Measurements from ENCODE around the gene OR6C2. TPM values are rescaled to one million over a fixed set of nuclear protein-coding genes. Genes with fewer than 3 reads are reported as not detected.

OR6C2 gene
- total RNA-seq, 4 donors from 2014 or later = not detected

- TF ChIP-seq, protein P1, sequence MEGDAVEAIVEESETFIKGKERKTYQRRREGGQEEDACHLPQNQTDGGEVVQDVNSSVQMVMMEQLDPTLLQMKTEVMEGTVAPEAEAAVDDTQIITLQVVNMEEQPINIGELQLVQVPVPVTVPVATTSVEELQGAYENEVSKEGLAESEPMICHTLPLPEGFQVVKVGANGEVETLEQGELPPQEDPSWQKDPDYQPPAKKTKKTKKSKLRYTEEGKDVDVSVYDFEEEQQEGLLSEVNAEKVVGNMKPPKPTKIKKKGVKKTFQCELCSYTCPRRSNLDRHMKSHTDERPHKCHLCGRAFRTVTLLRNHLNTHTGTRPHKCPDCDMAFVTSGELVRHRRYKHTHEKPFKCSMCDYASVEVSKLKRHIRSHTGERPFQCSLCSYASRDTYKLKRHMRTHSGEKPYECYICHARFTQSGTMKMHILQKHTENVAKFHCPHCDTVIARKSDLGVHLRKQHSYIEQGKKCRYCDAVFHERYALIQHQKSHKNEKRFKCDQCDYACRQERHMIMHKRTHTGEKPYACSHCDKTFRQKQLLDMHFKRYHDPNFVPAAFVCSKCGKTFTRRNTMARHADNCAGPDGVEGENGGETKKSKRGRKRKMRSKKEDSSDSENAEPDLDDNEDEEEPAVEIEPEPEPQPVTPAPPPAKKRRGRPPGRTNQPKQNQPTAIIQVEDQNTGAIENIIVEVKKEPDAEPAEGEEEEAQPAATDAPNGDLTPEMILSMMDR (IDR thresholded peaks at IDR 0.05) = no peak
- no peak for TF ChIP-seq POLR2A (IDR thresholded peaks at IDR 0.05)
- no peaks in the 10 kb centered on the region for H3K27me3 ChIP-seq
- intact Hi-C loops (cut with DNase I; ENCODE audit: low total_unique reads) = no loop called here
- no peak overlapping the region for H3K4me3 ChIP-seq
- no peaks in the 10 kb centered on the region for H3K4me1 ChIP-seq
- H3K9me3 ChIP-seq = no peaks in the 10 kb centered on the region
- no peak for DNase-seq
- H3K36me3 ChIP-seq = no peaks in the 10 kb centered on the region
- H3K27ac ChIP-seq = no peak overlapping the region
Measured at GRCh38 chr12:55499231-55499630, 55.4 kb downstream of the OR6C2 start.

DNA sequence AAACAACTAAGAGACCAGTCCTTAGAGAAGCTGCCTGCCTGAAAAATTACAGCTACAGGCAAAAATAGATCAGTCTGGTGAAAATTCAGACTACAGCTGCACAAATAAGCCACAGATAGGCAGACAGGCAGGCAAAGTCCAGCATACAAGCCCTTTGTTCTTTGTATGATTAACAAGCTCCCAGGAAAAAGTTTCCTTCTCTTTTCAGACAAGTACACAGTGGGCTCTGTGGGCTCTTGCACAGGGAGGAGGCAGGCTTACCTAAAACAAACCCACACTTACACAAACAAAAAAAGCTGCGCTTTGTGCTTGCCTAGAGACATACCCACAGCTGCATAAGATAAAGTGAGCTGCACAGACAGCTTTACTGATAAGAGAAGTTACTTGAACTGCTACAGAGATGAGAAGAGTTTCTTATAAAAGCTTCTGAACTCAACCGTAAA is 56.0 kb downstream of the OR6C2 start:
- DNase-seq = no peak
- H3K9me3 ChIP-seq = no peaks in the 10 kb centered on the region
- H3K27ac ChIP-seq = no peak overlapping the region
- H3K27me3 ChIP-seq = no peaks in the 10 kb centered on the region
- no peak overlapping the region for H3K4me3 ChIP-seq
- intact Hi-C loops (cut with DNase I; ENCODE audit: low total_unique reads) = no loop called here
- no peaks in the 10 kb centered on the region for H3K36me3 ChIP-seq
- no peaks in the 10 kb centered on the region for H3K4me1 ChIP-seq
- TF ChIP-seq POLR2A (IDR thresholded peaks at IDR 0.05) = no peak
- TF ChIP-seq, protein P1 (IDR thresholded peaks at IDR 0.05) = no peak

DNA sequence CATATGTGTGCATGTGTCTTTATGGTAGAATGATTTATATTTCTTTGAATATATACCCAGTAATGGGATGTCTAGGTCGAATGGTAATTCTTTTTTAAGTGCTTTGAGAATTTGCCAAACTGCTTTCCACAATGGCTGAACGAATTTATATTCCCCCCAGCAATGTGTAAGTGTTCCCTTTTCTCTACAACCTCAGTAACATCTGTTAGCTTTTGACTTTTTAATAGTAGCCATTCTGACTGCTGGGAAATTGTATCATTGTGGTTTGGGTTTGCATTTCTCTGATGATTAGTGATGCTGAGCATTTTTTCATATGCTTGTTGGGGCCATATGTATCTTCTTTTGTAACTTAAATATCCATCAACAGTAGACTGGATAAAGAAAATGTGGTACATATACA is 57.7 kb downstream of the OR6C2 start:
- DNase-seq = no peak
- Histone ChIP-seq H3K36me3 (no peaks in the 10 kb centered on the region), H3K9me3 (no peaks in the 10 kb centered on the region), H3K4me1 (no peaks in the 10 kb centered on the region), H3K27ac (no peak overlapping the region), H3K4me3 (no peak overlapping the region), H3K27me3 (no peaks in the 10 kb centered on the region)
- intact Hi-C loops (cut with DNase I; ENCODE audit: low total_unique reads) = no loop called here
- no peak for TF ChIP-seq POLR2A (IDR thresholded peaks at IDR 0.05)
- TF ChIP-seq, protein P1 (IDR thresholded peaks at IDR 0.05) = no peak

Other genes with a start within 250 kb of the OR6C2 start
- gene OR10A7, start 223.1 kb upstream of the OR6C2 start, total RNA-seq = not detected
- gene OR6C74, start 199.5 kb upstream of the OR6C2 start, total RNA-seq = not detected
- not detected for gene OR6C6, start 147.5 kb upstream of the OR6C2 start, total RNA-seq
- gene OR6C1, start 129.7 kb upstream of the OR6C2 start, total RNA-seq = not detected
- gene OR6C3, start 113.3 kb upstream of the OR6C2 start, total RNA-seq = not detected
- not detected for gene OR6C75, start 81.1 kb upstream of the OR6C2 start, total RNA-seq
- not detected for gene OR6C65, start 43.5 kb upstream of the OR6C2 start, total RNA-seq
- not detected for gene OR6C76, start 17.8 kb upstream of the OR6C2 start, total RNA-seq
- gene OR6C70, start 26.1 kb downstream of the OR6C2 start, total RNA-seq = not detected
- not detected for gene OR6C68, start 48.3 kb downstream of the OR6C2 start, total RNA-seq
- gene OR6C4, start 105.5 kb downstream of the OR6C2 start, total RNA-seq = not detected
- gene OR2AP1, start 128.4 kb downstream of the OR6C2 start, total RNA-seq = not detected
- not detected for gene OR10P1, start 192.8 kb downstream of the OR6C2 start, total RNA-seq